ENCODE data around the gene PTCRA. TPM values are rescaled to one million over a fixed set of nuclear protein-coding genes. Genes with fewer than 3 reads are reported as not detected.
A peak's percentile ranks its signal among the peaks of the same experiment; 100 is the strongest.
"Not testable (repeated sequence)": the region's sequence is repeated elsewhere in the genome, so short reads cannot be mapped to it uniquely, and the experiment has no call there.

PTCRA gene
- total RNA-seq, 1 experiment from 2014 or later, result not detected

DNA sequence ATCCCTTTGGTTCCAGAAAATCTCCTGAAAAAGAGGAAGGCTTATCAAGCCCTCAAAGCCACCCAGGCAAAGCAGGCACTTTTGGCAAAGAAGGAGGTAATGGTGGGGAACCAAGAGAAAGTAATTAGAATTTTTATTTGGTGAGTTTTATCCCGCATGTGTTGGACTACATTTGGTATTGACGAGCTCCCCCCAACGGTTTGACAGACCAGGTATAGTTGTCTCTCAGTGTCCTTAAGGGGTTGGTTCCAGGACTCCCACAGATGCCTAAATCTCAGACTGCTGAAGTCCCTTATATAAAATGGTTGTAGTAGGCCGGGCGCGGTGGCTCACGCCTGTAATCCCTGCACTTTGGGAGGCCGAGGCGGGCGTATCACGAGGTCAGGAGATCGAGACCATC is 35.0 kb upstream of the PTCRA start:
- Histone ChIP-seq H3K4me3 (ENCODE audit: low read depth in 2 of 2, low read length in 2 of 2) (peak overlapping the region; percentile 77 to 99), H3K36me3 (ENCODE audit: control insufficient read depth, insufficient read depth, low read length) (peaks cover 23% of the 10 kb centered on the region), H3K27ac (ENCODE audit: low read length) (peak overlapping the region; percentile 99)
- H3K4me1 ChIP-seq (ENCODE audit: control insufficient read depth, insufficient read depth, low read length); intact Hi-C loops (cut with micrococcal nuclease; ENCODE audit: unreplicated experiment); H3K9me3 ChIP-seq (ENCODE audit: control insufficient read depth, insufficient read depth, low read depth, low read length); DNase-seq (ENCODE audit: low read depth, low spot score); ATAC-seq; CTCF ChIA-PET; in situ Hi-C loops (cut with HindIII; ENCODE audit: low pct_unique_long_range_greater_than_20kb, low sequenced_read_pairs); H3K27me3 ChIP-seq (ENCODE audit: control insufficient read depth, insufficient read depth, low read length); BruUV-seq (replicated peaks): not testable (repeated sequence)
- POLR2A ChIA-PET, result interaction anchor here (0.6 kb wide), 1 partner anchor 135 kb away, joined by 3 read pairs; the partner anchor contains the start of gene TBCC

- no peak for TF ChIP-seq POLR2AphosphoS5 (IDR thresholded peaks at IDR 0.05; ENCODE audit: low read depth, low read length)
- TF ChIP-seq SIN3A (IDR thresholded peaks at IDR 0.05; ENCODE audit: borderline replicate concordance, insufficient read depth, low read depth, low read length), result no peak
- TF ChIP-seq REST (IDR thresholded peaks at IDR 0.05; ENCODE audit: insufficient read depth in 1 of 2, low read depth in 2 of 2, low read length in 1 of 2), result no peak
- TF ChIP-seq CTCF (IDR thresholded peaks at IDR 0.05), result no peak
- TF ChIP-seq TCF7L2 (IDR thresholded peaks at IDR 0.05; ENCODE audit: low read depth, low read length), result no peak
- H3K27ac ChIP-seq (ENCODE audit: low read length), result no peak overlapping the region
- no peak overlapping the region for H3K4me3 ChIP-seq (ENCODE audit: low read depth in 2 of 2, low read length in 2 of 2)
- no peaks in the 10 kb centered on the region for H3K9me3 ChIP-seq (ENCODE audit: control insufficient read depth, insufficient read depth, low read depth, low read length)
- CTCF ChIA-PET, result no interaction called here
- no peak for ATAC-seq
- intact Hi-C loops (cut with micrococcal nuclease; ENCODE audit: unreplicated experiment) (no loop called here), in situ Hi-C loops (cut with HindIII; ENCODE audit: low pct_unique_long_range_greater_than_20kb, low sequenced_read_pairs) (no loop called here)
- no peaks in the 10 kb centered on the region for H3K27me3 ChIP-seq (ENCODE audit: control insufficient read depth, insufficient read depth, low read length)
- DNase-seq (ENCODE audit: low read depth, low spot score), result no peak
- peaks cover 26% of the 10 kb centered on the region for H3K36me3 ChIP-seq (ENCODE audit: control insufficient read depth, insufficient read depth, low read length)
- peaks cover 6% of the 10 kb centered on the region; the same call in 1 of the 2 replicates for H3K4me1 ChIP-seq (ENCODE audit: control insufficient read depth, insufficient read depth, low read length)
- no TSS peak for BruUV-seq (replicated peaks)
- POLR2A ChIA-PET, result interaction anchor here (0.6 kb wide), 1 partner anchor 594 kb away, joined by 8 read pairs; no protein-coding TSS in a partner anchor
These were observed 30.2 kb upstream of the PTCRA start for GRCh38 chr6:42885702-42886101.

- H3K36me3 ChIP-seq (ENCODE audit: control insufficient read depth, insufficient read depth, low read length), result peaks cover 23% of the 10 kb centered on the region
- in situ Hi-C loops (cut with HindIII; ENCODE audit: low pct_unique_long_range_greater_than_20kb, low sequenced_read_pairs); H3K27ac ChIP-seq (ENCODE audit: low read length); CTCF ChIA-PET; H3K4me3 ChIP-seq (ENCODE audit: low read depth in 2 of 2, low read length in 2 of 2); DNase-seq (ENCODE audit: low read depth, low spot score); intact Hi-C loops (cut with micrococcal nuclease; ENCODE audit: unreplicated experiment); POLR2A ChIA-PET; H3K4me1 ChIP-seq (ENCODE audit: control insufficient read depth, insufficient read depth, low read length); H3K27me3 ChIP-seq (ENCODE audit: control insufficient read depth, insufficient read depth, low read length); ATAC-seq; BruUV-seq (replicated peaks); H3K9me3 ChIP-seq (ENCODE audit: control insufficient read depth, insufficient read depth, low read depth, low read length): not testable (repeated sequence)
These were observed 27.7 kb upstream of the PTCRA start for GRCh38 chr6:42888201-42888600.
